Heart left ventricle (tissue), 13 donors: ENCODE measurements around the gene MCM5.

Experiments used
- CTCF ChIP-seq, 12 donors: fragments of 200-600 bp; sonication (generic) in 4 of 12; IDR thresholded peaks; one replicate each; pipeline versions ENCODE4 v1.5.0 to v1.8.0; 2018 to 2022; ENCODE audit warnings: antibody characterized with exemption in 12 of 12, mild to moderate bottlenecking in 5 of 12
- POLR2A ChIP-seq, 2 donors: fragments of 450-650 bp; IDR thresholded peaks; one replicate each; pipeline ENCODE4 v1.6.1; 2017; ENCODE audit warnings: antibody characterized with exemption in 2 of 2, mild to moderate bottlenecking in 2 of 2, moderate library complexity in 2 of 2
- donor health status: ischemic (EF 13 %, LVEDD 7.1; RV severe dilation, severe dysfunction).
- donor health status: DM: no; HTN: yes; CAD: no.
- donor health status: DM: no; HTN: no; CAD: no.
- donor health status: ischemic (EF 25% LVEDD 6.9; RV normal size, moderate dysfunction).
- donor health status: ischemic (EF 25% LVEDD 5.7; RV mildly dilated, moderate dysfunction).
- donor health status: ischemic (EF 35%, LVEDD 5.7; RV mildly dilated, moderate dysfunction).
- donor health status: nonischemic (EF 11% LVEDD 7.7; RV severe dilation, severe dysfunction).
- donor health status: DM: yes; HTN: yes; CAD: no.
- donor health status: PGD.
- donor health status: ischemic (EF 29% LVEDD 5.4; RV normal size, mild dysfunction).
- donor health status: nonischemic (EF 23%, LVEDD 6.1; RV moderate dilation, normal function).

- no peak for TF ChIP-seq CTCF (IDR thresholded peaks at IDR 0.05)
- no peak for TF ChIP-seq POLR2A (IDR thresholded peaks at IDR 0.05)
These were observed 72.5 kb downstream of the MCM5 start for GRCh38 chr22:35472488-35472887.
